ENCODE results near the gene PNLIPRP2. TPM values are rescaled to one million over a fixed set of nuclear protein-coding genes. Genes with fewer than 3 reads are reported as not detected.

PNLIPRP2 gene
- total RNA-seq: not detected
- long read RNA-seq: 0 reads

GRCh38 chr10:116620423-116621400 lies at the start of gene PNLIPRP2:
Gene PNLIPRP2 (plus strand): TSS chr10:116620953.
- no peak for ATAC-seq
- intact Hi-C loops (cut with micrococcal nuclease): no loop called here
- no peak for DNase-seq

- ATAC-seq: no peak
- intact Hi-C loops (cut with micrococcal nuclease): no loop called here
- no peak for DNase-seq
Measured at GRCh38 chr10:116574797-116575196, 46.0 kb upstream of the PNLIPRP2 start.

- intact Hi-C loops (cut with micrococcal nuclease): no loop called here
- ATAC-seq: no peak
- no peak for DNase-seq
Measured at GRCh38 chr10:116587878-116588591, 32.7 kb upstream of the PNLIPRP2 start.

GRCh38 chr10:116588995-116589394 lies 31.8 kb upstream of the PNLIPRP2 start:
- DNase-seq (no peak), ATAC-seq (no peak)
- intact Hi-C loops (cut with micrococcal nuclease): no loop called here

GRCh38 chr10:116589926-116590325 lies 30.8 kb upstream of the PNLIPRP2 start:
- intact Hi-C loops (cut with micrococcal nuclease): no loop called here
- ATAC-seq (no peak), DNase-seq (no peak)

GRCh38 chr10:116590590-116591444 lies 29.9 kb upstream of the PNLIPRP2 start, which contains the start of gene PNLIPRP1:
Gene PNLIPRP1 (plus strand): TSS chr10:116590959. CDS start chr10:116591130, 171 bp downstream.
- intact Hi-C loops (cut with micrococcal nuclease): no loop called here
- DNase-seq (no peak), ATAC-seq (no peak)

- no peak for ATAC-seq
- intact Hi-C loops (cut with micrococcal nuclease): no loop called here
- DNase-seq: no peak
Measured at GRCh38 chr10:116593139-116593740, 27.5 kb upstream of the PNLIPRP2 start.

GRCh38 chr10:116594525-116595035 lies 26.2 kb upstream of the PNLIPRP2 start:
- intact Hi-C loops (cut with micrococcal nuclease): no loop called here
- no peak for DNase-seq
- no peak for ATAC-seq

- DNase-seq (no peak), ATAC-seq (no peak)
- intact Hi-C loops (cut with micrococcal nuclease): no loop called here
Measured at GRCh38 chr10:116596062-116596461, 24.7 kb upstream of the PNLIPRP2 start.

GRCh38 chr10:116597543-116597942 lies 23.2 kb upstream of the PNLIPRP2 start:
- no peak for ATAC-seq
- DNase-seq: no peak
- intact Hi-C loops (cut with micrococcal nuclease): no loop called here

- ATAC-seq (no peak), DNase-seq (no peak)
- intact Hi-C loops (cut with micrococcal nuclease): no loop called here
Measured at GRCh38 chr10:116598329-116598728, 22.4 kb upstream of the PNLIPRP2 start.

- ATAC-seq (no peak), DNase-seq (no peak)
- intact Hi-C loops (cut with micrococcal nuclease): no loop called here
Measured at GRCh38 chr10:116599991-116600390, 20.8 kb upstream of the PNLIPRP2 start.

- no peak for DNase-seq
- intact Hi-C loops (cut with micrococcal nuclease): no loop called here
- no peak for ATAC-seq
Measured at GRCh38 chr10:116602648-116603400, 17.9 kb upstream of the PNLIPRP2 start.

GRCh38 chr10:116606061-116606483 lies 14.7 kb upstream of the PNLIPRP2 start:
- intact Hi-C loops (cut with micrococcal nuclease): no loop called here
- ATAC-seq (no peak), DNase-seq (no peak)

GRCh38 chr10:116607336-116607735 lies 13.4 kb upstream of the PNLIPRP2 start:
- intact Hi-C loops (cut with micrococcal nuclease): no loop called here
- ATAC-seq (no peak), DNase-seq (no peak)

GRCh38 chr10:116608686-116609594 lies 11.8 kb upstream of the PNLIPRP2 start:
- ATAC-seq (peak; percentile 47), DNase-seq (no peak)
- intact Hi-C loops (cut with micrococcal nuclease): no loop called here
